ENCODE data around the gene SNX33.
"Not testable (repeated sequence)": the region's sequence is repeated elsewhere in the genome, so short reads cannot be mapped to it uniquely, and the experiment has no call there.

Gene SNX33

GRCh38 chr15:75680007-75680789, 32.5 kb downstream of the SNX33 start:
- Histone ChIP-seq H3K79me2 (ENCODE audit: insufficient read depth, low read length) (no peaks in the 10 kb centered on the region), H4K20me1 (ENCODE audit: insufficient read depth, low read length) (no peaks in the 10 kb centered on the region), H3K27ac (ENCODE audit: low read depth, low read length, poor library complexity, severe bottlenecking) (no peak overlapping the region), H3K9me2 (ENCODE audit: low read depth, low read length) (no peaks in the 10 kb centered on the region), H3K4me1 (ENCODE audit: insufficient read depth, low read length, severe bottlenecking) (no peaks in the 10 kb centered on the region), H3K9ac (ENCODE audit: low read length) (no peak overlapping the region), H3F3A (ENCODE audit: insufficient read depth, low read length) (no peaks in the 10 kb centered on the region), H3K27me3 (ENCODE audit: insufficient read depth, low read length) (no peaks in the 10 kb centered on the region), H3K9me3 (ENCODE audit: low read length) (no peaks in the 10 kb centered on the region), H3K4me2 (ENCODE audit: low read length) (no peak overlapping the region), H3K4me3 (ENCODE audit: low read depth, low read length, poor library complexity, severe bottlenecking) (no peak overlapping the region), H2AFZ (ENCODE audit: low read length) (no peak overlapping the region), H3K36me3 (ENCODE audit: insufficient read depth, low read length) (no peaks in the 10 kb centered on the region)
- TF ChIP-seq CTCF (IDR thresholded peaks at IDR 0.05; ENCODE audit: low read length) (no peak), EZH2 (IDR thresholded peaks at IDR 0.05; ENCODE audit: borderline replicate concordance, low read length) (no peak)

- no peak overlapping the region for H2AFZ ChIP-seq (ENCODE audit: low read length)
- H3K36me3 ChIP-seq (ENCODE audit: insufficient read depth, low read length): no peaks in the 10 kb centered on the region
- H3K79me2 ChIP-seq (ENCODE audit: insufficient read depth, low read length): no peaks in the 10 kb centered on the region
- H3K9me3 ChIP-seq (ENCODE audit: low read length): no peaks in the 10 kb centered on the region
- H4K20me1 ChIP-seq (ENCODE audit: insufficient read depth, low read length): no peaks in the 10 kb centered on the region
- no peaks in the 10 kb centered on the region for H3K27me3 ChIP-seq (ENCODE audit: insufficient read depth, low read length)
- no peak overlapping the region for H3K27ac ChIP-seq (ENCODE audit: low read depth, low read length, poor library complexity, severe bottlenecking)
- no peaks in the 10 kb centered on the region for H3F3A ChIP-seq (ENCODE audit: insufficient read depth, low read length)
- H3K9ac ChIP-seq (ENCODE audit: low read length): no peak overlapping the region
- no peak for TF ChIP-seq CTCF (IDR thresholded peaks at IDR 0.05; ENCODE audit: low read length)
- no peak for TF ChIP-seq EZH2 (IDR thresholded peaks at IDR 0.05; ENCODE audit: borderline replicate concordance, low read length)
- H3K9me2 ChIP-seq (ENCODE audit: low read depth, low read length): no peaks in the 10 kb centered on the region
- no peaks in the 10 kb centered on the region for H3K4me1 ChIP-seq (ENCODE audit: insufficient read depth, low read length, severe bottlenecking)
- H3K4me3 ChIP-seq (ENCODE audit: low read depth, low read length, poor library complexity, severe bottlenecking): no peak overlapping the region
- H3K4me2 ChIP-seq (ENCODE audit: low read length): no peak overlapping the region
Measured at GRCh38 chr15:75682181-75683135, 34.7 kb downstream of the SNX33 start.

- H2AFZ ChIP-seq (ENCODE audit: low read length): not testable (repeated sequence)
Measured at GRCh38 chr15:75683646-75684312, 36.1 kb downstream of the SNX33 start.

More at GRCh38 chr15:75683646-75684312, 36.1 kb downstream of the SNX33 start:
- H3K36me3 ChIP-seq (ENCODE audit: insufficient read depth, low read length); H3K79me2 ChIP-seq (ENCODE audit: insufficient read depth, low read length); H3F3A ChIP-seq (ENCODE audit: insufficient read depth, low read length); H3K27ac ChIP-seq (ENCODE audit: low read depth, low read length, poor library complexity, severe bottlenecking); H3K9ac ChIP-seq (ENCODE audit: low read length); H4K20me1 ChIP-seq (ENCODE audit: insufficient read depth, low read length); H3K27me3 ChIP-seq (ENCODE audit: insufficient read depth, low read length); H3K4me2 ChIP-seq (ENCODE audit: low read length); H3K9me2 ChIP-seq (ENCODE audit: low read depth, low read length); H3K4me1 ChIP-seq (ENCODE audit: insufficient read depth, low read length, severe bottlenecking); H3K4me3 ChIP-seq (ENCODE audit: low read depth, low read length, poor library complexity, severe bottlenecking); H3K9me3 ChIP-seq (ENCODE audit: low read length): not testable (repeated sequence)
- peak; percentile 65 for TF ChIP-seq CTCF (IDR thresholded peaks at IDR 0.05; ENCODE audit: low read length)

All from OCI-LY1 (cell line).